ENCODE data around the gene MITD1.
"Not testable (repeated sequence)": the region's sequence is repeated elsewhere in the genome, so short reads cannot be mapped to it uniquely, and the experiment has no call there.

Gene MITD1

GRCh38 chr2:99180755-99181623 is at the start of gene MITD1, which contains the start of gene MRPL30:
MITD1 (minus strand) TSS chr2:99181058; CDS start chr2:99180981, 77 bp downstream.
MRPL30 (plus strand) TSS chr2:99181184; CDS start chr2:99186204, 5,020 bp downstream.
- peak; percentile 96 for DNase-seq (ENCODE audit: low read depth)

GRCh38 chr2:99217929-99218501 is 37.2 kb upstream of the MITD1 start:
- no peak for DNase-seq (ENCODE audit: low read depth)

GRCh38 chr2:99216096-99216495 is 35.2 kb upstream of the MITD1 start:
- no peak for DNase-seq (ENCODE audit: low read depth)

GRCh38 chr2:99205491-99205890 is 24.6 kb upstream of the MITD1 start:
- DNase-seq (ENCODE audit: low read depth) = no peak

GRCh38 chr2:99201959-99202678 is 21.3 kb upstream of the MITD1 start:
- DNase-seq (ENCODE audit: low read depth) = no peak

- no peak for DNase-seq (ENCODE audit: low read depth)
These were observed 19.4 kb upstream of the MITD1 start for GRCh38 chr2:99200076-99200800.

GRCh38 chr2:99198103-99198841 is 17.4 kb upstream of the MITD1 start:
- DNase-seq (ENCODE audit: low read depth) = no peak

- DNase-seq (ENCODE audit: low read depth) = not testable (repeated sequence)
These were observed 11.5 kb upstream of the MITD1 start for GRCh38 chr2:99192364-99192763.

GRCh38 chr2:99190548-99190947 is 9.7 kb upstream of the MITD1 start:
- no peak for DNase-seq (ENCODE audit: low read depth)

GRCh38 chr2:99188357-99188756 is 7.5 kb upstream of the MITD1 start:
- DNase-seq (ENCODE audit: low read depth) = no peak

GRCh38 chr2:99187011-99187410 is 6.2 kb upstream of the MITD1 start:
- DNase-seq (ENCODE audit: low read depth) = peak; percentile 27

- no peak for DNase-seq (ENCODE audit: low read depth)
These were observed 4.0 kb upstream of the MITD1 start for GRCh38 chr2:99184811-99185210.

- no peak for DNase-seq (ENCODE audit: low read depth)
These were observed 2.2 kb upstream of the MITD1 start for GRCh38 chr2:99183025-99183424.

- DNase-seq (ENCODE audit: low read depth) = peak; percentile 13
These were observed 754 bp upstream of the MITD1 start for GRCh38 chr2:99181624-99182000.

- DNase-seq (ENCODE audit: low read depth) = no peak
These were observed 9.3 kb downstream of the MITD1 start for GRCh38 chr2:99171377-99172140.

GRCh38 chr2:99169534-99169933 is 11.3 kb downstream of the MITD1 start:
- no peak for DNase-seq (ENCODE audit: low read depth)

GRCh38 chr2:99166218-99166617 is 14.6 kb downstream of the MITD1 start:
- no peak for DNase-seq (ENCODE audit: low read depth)

- no peak for DNase-seq (ENCODE audit: low read depth)
These were observed 21.3 kb downstream of the MITD1 start for GRCh38 chr2:99159594-99159993.

GRCh38 chr2:99158599-99158998 is 22.3 kb downstream of the MITD1 start:
- DNase-seq (ENCODE audit: low read depth) = no peak

- no peak for DNase-seq (ENCODE audit: low read depth)
These were observed 24.0 kb downstream of the MITD1 start for GRCh38 chr2:99156891-99157290.
